ENCODE results near the gene KASH5.

Gene KASH5

DNA sequence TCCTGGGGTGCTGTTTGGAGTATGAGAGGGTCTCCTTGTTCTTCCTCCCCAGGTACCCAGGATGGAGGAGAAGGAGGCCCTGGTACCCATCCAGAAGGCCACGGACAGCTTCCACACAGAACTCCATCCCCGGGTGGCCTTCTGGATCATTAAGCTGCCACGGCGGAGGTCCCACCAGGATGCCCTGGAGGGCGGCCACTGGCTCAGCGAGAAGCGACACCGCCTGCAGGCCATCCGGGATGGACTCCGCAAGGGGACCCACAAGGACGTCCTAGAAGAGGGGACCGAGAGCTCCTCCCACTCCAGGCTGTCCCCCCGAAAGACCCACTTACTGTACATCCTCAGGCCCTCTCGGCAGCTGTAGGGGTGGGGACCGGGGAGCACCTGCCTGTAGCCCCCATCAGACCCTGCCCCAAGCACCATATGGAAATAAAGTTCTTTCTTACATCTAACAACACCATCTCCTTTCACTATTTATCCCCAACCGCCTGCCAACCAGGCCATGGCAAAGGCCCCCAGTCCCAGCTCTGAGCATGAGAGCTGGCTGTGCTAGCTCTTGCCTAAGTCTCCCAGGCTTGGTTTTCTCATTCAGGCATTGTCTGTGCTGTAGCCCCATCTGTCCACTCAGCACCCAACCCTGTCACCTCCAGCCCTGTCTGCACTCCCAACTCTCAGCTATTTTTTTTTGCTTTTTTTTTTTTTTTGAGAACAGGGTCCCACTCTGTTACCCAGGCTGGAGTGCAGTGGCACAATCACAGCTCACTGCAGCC is 13.2 kb upstream of the KASH5 start:
- Histone ChIP-seq H3K9me3 (replicated peaks; ENCODE audit: insufficient read depth, low read length) (no peaks in the 10 kb centered on the region), H3K4me3 (ENCODE audit: low read length) (no peak overlapping the region), H3K79me2 (ENCODE audit: low read length) (no peaks in the 10 kb centered on the region), H3F3A (ENCODE audit: insufficient read depth, low read length) (no peaks in the 10 kb centered on the region), H3K4me2 (ENCODE audit: low read depth, low read length) (no peak overlapping the region), H3K27ac (ENCODE audit: low read length) (no peak overlapping the region), H2AFZ (ENCODE audit: low read length) (no peak overlapping the region), H3K9me2 (replicated peaks; ENCODE audit: insufficient read depth, low read length) (no peaks in the 10 kb centered on the region), H3K27me3 (replicated peaks; ENCODE audit: insufficient read depth, low read length) (peaks cover 65% of the 10 kb centered on the region), H4K20me1 (ENCODE audit: insufficient read depth, low read length) (no peaks in the 10 kb centered on the region), H3K4me1 (ENCODE audit: low read length) (no peaks in the 10 kb centered on the region), H3K36me3 (replicated peaks; ENCODE audit: insufficient read depth, low read length) (no peaks in the 10 kb centered on the region), H3K9ac (ENCODE audit: low read length) (no peak overlapping the region)
- DNase-seq, result no peak
- TF ChIP-seq, protein P1, sequence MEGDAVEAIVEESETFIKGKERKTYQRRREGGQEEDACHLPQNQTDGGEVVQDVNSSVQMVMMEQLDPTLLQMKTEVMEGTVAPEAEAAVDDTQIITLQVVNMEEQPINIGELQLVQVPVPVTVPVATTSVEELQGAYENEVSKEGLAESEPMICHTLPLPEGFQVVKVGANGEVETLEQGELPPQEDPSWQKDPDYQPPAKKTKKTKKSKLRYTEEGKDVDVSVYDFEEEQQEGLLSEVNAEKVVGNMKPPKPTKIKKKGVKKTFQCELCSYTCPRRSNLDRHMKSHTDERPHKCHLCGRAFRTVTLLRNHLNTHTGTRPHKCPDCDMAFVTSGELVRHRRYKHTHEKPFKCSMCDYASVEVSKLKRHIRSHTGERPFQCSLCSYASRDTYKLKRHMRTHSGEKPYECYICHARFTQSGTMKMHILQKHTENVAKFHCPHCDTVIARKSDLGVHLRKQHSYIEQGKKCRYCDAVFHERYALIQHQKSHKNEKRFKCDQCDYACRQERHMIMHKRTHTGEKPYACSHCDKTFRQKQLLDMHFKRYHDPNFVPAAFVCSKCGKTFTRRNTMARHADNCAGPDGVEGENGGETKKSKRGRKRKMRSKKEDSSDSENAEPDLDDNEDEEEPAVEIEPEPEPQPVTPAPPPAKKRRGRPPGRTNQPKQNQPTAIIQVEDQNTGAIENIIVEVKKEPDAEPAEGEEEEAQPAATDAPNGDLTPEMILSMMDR (IDR thresholded peaks at IDR 0.05; ENCODE audit: low read length), result no peak
- no peak for TF ChIP-seq EZH2phosphoT487 (IDR thresholded peaks at IDR 0.05; ENCODE audit: low read length)
- no peak for TF ChIP-seq EZH2 (optimal IDR thresholded peaks at IDR 0.05; ENCODE audit: low read depth, low read length)

DNA sequence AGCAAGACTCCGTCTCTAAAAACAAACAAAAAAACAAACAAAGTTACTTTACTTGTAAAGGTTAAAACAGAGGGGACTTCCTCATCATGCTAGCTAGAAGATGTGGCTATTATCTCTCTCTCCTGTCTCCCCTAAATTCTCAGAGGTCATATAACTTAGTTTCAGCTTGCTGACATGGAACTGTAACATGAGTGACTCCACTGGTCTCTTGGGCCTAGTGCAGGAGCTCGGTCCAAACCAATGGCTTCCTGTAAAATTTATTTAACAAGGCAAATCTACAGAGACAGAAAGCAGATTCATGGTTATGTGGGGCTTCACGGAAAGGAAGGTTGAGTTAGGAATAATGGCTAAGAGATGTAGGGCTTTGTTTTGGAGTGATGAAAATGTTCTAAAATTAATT is 9.5 kb upstream of the KASH5 start:
- Histone ChIP-seq H3K4me1 (ENCODE audit: low read length) (no peaks in the 10 kb centered on the region), H3K27me3 (replicated peaks; ENCODE audit: insufficient read depth, low read length) (peaks cover 51% of the 10 kb centered on the region), H3K4me2 (ENCODE audit: low read depth, low read length) (no peak overlapping the region), H3K9me2 (replicated peaks; ENCODE audit: insufficient read depth, low read length) (no peaks in the 10 kb centered on the region), H3K36me3 (replicated peaks; ENCODE audit: insufficient read depth, low read length) (no peaks in the 10 kb centered on the region), H3F3A (ENCODE audit: insufficient read depth, low read length) (no peaks in the 10 kb centered on the region), H3K27ac (ENCODE audit: low read length) (no peak overlapping the region), H4K20me1 (ENCODE audit: insufficient read depth, low read length) (no peaks in the 10 kb centered on the region), H2AFZ (ENCODE audit: low read length) (no peak overlapping the region), H3K79me2 (ENCODE audit: low read length) (no peaks in the 10 kb centered on the region), H3K4me3 (ENCODE audit: low read length) (no peak overlapping the region), H3K9me3 (replicated peaks; ENCODE audit: insufficient read depth, low read length) (no peaks in the 10 kb centered on the region), H3K9ac (ENCODE audit: low read length) (no peak overlapping the region)
- no peak for DNase-seq
- TF ChIP-seq, protein P1 (IDR thresholded peaks at IDR 0.05; ENCODE audit: low read length), result no peak
- TF ChIP-seq EZH2 (optimal IDR thresholded peaks at IDR 0.05; ENCODE audit: low read depth, low read length) (no peak), EZH2phosphoT487 (IDR thresholded peaks at IDR 0.05; ENCODE audit: low read length) (no peak)

DNA sequence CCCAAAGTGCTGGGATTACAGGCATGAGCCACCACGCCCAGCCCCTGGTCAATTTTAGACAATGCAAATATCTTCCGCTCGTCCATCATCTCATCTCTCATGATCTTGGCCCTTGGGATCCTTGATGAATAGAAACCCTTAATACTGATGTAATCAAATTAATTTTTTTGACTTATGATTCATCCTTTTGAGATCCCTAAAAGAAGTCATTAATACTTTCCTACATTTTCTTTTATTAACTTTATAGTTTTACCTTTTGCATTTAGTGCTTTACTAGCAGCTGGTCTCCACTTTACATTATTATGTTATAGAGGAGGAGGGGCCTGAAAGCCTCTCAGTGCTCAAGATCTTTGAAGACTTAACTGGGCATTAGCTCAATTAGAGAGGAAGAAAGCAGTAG is 7.7 kb upstream of the KASH5 start:
- H2AFZ ChIP-seq (ENCODE audit: low read length), result no peak overlapping the region
- H3K4me3 ChIP-seq (ENCODE audit: low read length), result no peak overlapping the region
- no peaks in the 10 kb centered on the region for H3K9me2 ChIP-seq (replicated peaks; ENCODE audit: insufficient read depth, low read length)
- no peaks in the 10 kb centered on the region for H3F3A ChIP-seq (ENCODE audit: insufficient read depth, low read length)
- no peaks in the 10 kb centered on the region for H3K79me2 ChIP-seq (ENCODE audit: low read length)
- no peak overlapping the region for H3K9ac ChIP-seq (ENCODE audit: low read length)
- H3K4me2 ChIP-seq (ENCODE audit: low read depth, low read length), result no peak overlapping the region
- no peaks in the 10 kb centered on the region for H4K20me1 ChIP-seq (ENCODE audit: insufficient read depth, low read length)
- no peaks in the 10 kb centered on the region for H3K4me1 ChIP-seq (ENCODE audit: low read length)
- no peaks in the 10 kb centered on the region for H3K36me3 ChIP-seq (replicated peaks; ENCODE audit: insufficient read depth, low read length)
- H3K27ac ChIP-seq (ENCODE audit: low read length), result no peak overlapping the region
- no peaks in the 10 kb centered on the region for H3K9me3 ChIP-seq (replicated peaks; ENCODE audit: insufficient read depth, low read length)
- no peak for DNase-seq
- TF ChIP-seq EZH2 (optimal IDR thresholded peaks at IDR 0.05; ENCODE audit: low read depth, low read length), result no peak
- TF ChIP-seq EZH2phosphoT487 (IDR thresholded peaks at IDR 0.05; ENCODE audit: low read length), result no peak
- TF ChIP-seq, protein P1 (IDR thresholded peaks at IDR 0.05; ENCODE audit: low read length), result no peak
- H3K27me3 ChIP-seq (replicated peaks; ENCODE audit: insufficient read depth, low read length), result peaks cover 35% of the 10 kb centered on the region

Data from MM.1S (cell line).